Globus pallidus (tissue), 1 donor: Measurements from ENCODE around the gene ARHGAP6.
"Not testable (repeated sequence)": the region's sequence is repeated elsewhere in the genome, so short reads cannot be mapped to it uniquely, and the experiment has no call there.

Experiments
- DNase-seq: peaks from one replicate; pipeline ENCODE4 v3.0.0-alpha.2; 2015; ENCODE audit warnings: low spot score

ARHGAP6 gene

DNA sequence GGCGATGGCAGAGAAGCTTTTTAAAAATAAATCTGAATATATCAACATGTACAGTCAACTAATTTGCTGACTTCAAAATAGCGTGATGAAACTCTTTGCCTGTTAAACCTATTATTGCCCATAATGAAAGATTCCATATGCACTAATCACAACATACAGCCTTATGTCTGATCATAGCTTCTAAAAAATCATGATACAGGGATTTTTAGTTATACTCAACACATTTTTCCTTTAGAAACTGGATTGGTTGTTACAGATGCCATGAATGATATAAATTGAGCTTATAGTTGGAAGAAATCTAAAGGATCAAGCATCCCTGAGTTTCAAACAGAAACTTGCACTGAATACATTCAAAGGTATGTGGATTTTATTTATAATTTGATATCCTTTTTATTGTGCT is 372.6 kb downstream of the ARHGAP6 start, which contains the start of gene AMELX:
Gene AMELX (plus strand): TSS at position 301 of the 400 bp plus-strand sequence. CDS start 1,376 bp downstream, outside the sequence.
- DNase-seq, result no peak

DNA sequence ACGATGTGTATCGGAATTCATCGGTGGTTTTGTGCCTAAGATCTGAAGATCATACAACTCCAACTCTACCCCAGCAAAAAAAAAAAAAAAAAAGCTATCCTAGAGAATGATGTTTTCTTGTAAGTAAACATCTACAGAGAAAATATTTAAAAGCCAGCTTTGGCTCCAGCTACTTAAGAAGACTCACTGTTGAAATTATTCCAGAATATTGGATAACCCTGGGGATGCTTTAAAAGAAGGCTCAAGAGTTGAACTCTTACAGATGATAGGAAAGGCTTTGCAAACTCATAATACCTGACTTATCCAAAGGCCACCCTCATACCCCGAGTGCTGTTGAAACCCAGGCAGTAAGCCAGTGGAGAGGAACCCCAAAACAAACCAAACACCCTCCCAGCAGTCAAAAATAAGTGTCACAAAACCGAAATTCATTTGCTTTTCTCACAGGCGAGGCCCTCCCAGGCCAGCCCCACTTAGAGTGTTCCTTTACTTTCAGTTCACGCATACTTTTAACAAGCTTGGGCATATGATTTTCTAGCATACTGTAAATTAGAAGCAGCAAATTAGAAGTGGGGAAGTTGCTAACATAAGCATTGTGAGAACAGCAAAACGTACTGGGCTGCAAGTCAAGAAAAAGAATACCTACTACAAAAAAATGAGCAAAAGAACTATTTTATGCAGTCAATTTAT is 375.2 kb downstream of the ARHGAP6 start:
- no peak for DNase-seq

DNA sequence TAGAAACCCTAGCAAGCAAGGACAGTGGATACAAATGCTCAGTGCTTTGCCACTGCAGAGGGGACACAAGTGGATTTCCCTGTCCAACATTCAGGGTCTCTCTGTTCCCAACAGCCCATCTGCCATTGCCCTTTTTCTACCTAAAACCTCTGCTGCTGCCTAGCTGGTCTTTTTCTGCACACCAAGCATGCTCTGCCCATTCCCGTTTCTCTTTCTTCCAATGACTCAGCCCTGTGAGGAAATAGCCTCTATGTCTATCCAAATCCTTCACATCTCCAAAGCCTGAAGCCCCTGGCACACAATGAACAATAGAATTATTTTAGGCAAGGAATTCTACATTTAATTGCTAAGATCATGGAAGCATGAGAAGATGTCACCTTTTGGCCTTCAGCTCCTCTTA is 378.2 kb downstream of the ARHGAP6 start:
- no peak for DNase-seq

DNA sequence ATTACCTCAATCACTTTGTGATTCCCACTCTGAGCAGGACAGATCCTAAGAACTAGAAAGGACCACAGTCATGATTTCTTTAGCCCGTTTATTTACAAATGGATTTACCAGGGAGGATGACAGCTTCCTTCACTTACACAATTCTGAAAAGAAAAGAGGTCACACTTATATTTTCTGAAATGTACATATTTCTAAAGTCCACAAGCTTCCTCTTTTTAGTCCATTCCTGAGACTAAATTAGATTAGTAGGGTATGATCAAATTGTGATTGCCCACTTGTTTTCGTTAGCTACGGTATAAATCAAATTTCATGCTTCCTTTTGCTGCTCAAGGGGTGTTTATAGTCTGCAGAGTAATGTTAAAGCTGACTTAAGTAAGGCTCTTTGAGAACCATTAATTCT is 380.1 kb downstream of the ARHGAP6 start:
- no peak for DNase-seq

DNA sequence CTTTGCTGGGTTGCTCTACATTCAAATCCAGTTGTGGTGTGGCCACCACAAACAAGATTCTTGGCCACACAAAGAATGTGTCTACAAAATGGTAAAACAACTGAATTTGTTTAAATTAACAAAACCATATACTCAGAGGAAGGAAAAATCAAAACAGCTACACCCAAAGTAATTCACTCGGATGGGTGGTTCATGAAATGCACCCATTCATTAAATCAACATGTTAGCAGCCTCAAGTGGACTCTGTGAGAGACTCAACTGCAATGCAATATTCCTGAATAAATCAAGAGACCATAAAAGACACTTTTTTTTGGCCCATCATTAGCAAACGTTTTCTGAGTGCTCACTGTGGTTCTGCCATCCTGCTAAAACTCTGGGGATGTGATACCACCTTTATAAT is 383.7 kb downstream of the ARHGAP6 start:
- no peak for DNase-seq

DNA sequence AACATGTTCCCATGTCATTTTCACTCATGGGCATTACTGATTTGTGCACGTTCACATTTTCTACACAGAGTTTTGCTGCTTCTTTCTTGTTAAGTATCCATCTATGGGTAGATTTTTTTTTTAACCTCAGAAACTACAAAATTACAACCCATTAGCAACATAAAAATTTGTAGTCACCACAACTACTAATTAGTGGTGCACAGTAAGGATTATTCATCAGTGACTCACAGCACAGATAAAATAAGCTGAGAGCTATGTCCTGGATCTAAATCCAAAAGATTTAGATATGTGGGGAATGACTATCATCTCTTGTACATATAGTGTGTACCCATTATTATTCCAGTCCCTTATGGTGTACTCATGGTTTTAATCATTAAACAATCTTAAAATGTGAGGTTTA is 392.2 kb downstream of the ARHGAP6 start:
- DNase-seq, result no peak

DNA sequence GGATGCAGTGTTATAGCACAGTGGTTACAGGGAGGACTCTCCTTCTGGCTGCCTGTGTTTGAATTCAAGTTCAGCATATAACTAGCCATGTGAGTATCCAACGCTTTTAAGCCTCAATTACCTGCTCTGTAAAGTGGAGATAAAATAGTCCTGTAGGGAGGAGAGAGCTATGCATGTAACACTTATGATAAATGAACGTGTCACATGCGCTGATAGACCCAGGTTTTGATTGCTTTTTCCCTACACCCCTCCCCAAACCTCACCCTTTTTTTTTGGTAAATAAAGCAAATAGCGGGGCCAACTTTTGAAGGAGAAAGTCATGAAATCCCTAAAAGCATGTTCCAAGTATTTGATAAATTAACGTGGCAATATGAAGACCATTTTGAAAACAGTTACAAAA is 392.9 kb downstream of the ARHGAP6 start:
- DNase-seq, result no peak

DNA sequence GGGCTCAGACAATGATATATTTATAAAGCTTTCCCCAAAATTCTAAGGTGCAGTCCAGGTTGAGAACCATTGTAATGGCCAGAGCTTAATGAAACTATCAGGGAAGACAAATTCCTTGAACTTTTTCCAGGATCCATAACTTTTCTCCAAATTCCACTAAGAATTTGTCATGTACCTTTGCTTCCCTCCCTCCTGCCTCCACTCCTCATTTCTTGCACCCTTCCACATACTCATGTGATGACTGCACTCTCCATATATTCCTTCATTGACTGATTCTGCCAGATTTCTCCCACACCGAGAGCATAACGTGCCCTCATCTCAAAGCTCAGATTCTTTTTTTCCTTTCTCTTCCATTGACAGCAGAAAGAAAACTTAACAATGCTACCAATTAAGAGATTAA is 393.4 kb downstream of the ARHGAP6 start:
- DNase-seq, result no peak

DNA sequence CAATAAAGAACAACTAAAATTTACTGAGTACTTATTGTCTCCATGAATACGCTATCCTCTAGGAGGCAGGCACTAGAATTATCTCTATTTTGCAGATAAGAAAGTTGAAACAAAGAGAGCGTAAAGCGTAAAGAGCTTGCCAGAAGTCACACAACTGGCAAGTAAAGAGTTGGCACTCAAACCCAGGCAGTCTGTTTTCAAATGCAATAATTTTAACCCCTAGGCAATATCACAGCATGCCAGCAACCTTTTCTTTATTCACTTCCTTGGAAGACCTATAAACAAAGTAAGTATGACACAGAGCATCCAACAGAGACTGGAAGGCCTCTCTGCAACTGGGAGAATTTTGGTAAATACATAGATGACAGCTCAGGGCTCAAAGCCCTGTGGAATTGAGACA is 395.7 kb downstream of the ARHGAP6 start:
- no peak for DNase-seq

DNA sequence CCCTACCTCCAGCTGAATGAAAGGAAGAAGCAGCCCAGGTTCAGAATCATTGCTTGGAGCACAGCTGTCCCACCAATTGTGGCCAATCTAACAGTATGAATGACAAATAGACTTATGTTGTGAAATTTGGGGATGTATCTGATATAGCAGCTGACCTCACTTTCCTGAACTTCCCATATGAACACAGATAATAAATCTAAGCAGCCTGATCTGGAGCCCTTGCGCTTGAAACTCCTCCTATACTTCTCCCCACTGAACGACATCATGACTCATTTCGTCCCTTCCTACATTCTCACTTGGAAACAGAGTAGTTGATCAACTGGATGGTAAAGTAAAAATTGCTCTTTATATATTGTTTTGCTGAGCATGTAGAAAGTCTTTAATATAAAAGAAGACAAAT is 396.7 kb downstream of the ARHGAP6 start:
- no peak for DNase-seq

DNA sequence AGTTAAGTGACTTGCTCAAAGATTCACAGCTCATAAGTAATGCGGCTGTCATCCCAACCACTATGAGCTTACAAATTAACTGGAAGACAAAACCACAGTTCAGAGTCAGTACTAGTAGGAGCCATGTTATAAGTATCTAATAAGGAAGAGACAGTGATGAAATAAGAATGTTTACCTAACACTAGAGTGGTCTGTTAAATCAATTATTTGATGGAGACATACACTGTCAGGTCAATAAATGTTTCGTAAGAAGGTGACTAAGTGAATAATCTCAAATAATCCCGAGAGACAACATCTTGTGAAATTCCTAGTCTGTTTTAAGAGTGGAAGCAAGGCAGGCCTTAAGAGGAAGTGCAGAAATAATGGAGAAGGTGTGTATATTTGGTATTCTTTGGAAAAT is 398.3 kb downstream of the ARHGAP6 start:
- DNase-seq, result no peak

DNA sequence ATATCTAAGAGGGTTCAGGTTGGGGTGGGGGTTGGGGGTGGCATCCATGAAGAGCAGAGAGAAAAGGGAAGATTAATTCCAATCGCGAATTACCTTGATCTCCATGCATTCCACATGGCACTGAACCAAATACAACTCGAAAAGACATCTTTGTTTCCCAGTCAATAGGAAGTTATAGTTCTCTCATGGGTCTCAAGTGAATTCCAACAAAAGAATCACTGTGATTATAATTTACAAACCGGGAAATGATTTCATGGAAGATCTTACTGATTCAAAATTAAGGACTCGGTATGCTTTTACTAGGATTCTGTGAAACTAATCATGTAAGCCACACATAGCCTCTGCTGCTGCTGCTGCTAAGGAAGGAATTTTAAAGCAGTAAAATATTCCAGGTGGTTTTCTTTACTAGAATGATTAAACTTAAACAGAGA is 399.1 kb downstream of the ARHGAP6 start:
- no peak for DNase-seq

DNA sequence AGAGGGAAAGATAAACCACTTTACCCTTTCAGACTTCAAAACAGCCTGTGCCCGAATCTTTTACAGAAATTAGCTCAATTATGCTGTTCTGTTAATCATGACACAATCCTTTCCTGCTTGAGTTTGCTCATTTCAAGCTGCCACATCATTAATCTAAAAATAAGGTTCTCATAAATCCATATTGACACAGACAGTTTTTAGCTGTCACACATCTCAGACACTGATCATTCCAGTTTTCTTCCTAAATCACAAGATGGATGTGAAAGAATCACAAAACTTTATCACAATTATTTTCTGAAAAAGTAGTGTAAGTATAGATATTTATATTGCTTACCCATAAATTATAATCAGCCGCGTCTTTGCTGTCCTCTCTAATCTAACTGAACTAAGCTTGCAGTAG is 400.4 kb downstream of the ARHGAP6 start:
- DNase-seq, result no peak

DNA sequence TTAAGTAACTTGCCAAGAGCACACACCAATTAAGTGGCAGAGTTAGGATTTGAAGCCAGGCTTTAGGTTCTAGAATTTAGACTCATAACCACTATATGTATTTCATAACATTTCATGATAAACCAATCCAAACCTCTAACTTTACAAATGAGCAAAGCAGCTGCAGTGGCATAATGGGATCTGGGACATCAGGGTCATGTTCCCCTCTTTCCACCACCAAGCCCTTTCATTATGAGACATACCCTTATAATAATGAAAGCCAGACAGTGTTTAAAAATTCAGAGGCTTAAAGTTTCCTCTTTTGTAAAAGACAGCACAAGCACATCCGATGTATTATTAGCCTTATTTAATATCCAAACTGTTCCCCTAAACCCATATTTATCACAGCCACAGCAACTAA is 400.8 kb downstream of the ARHGAP6 start:
- no peak for DNase-seq

DNA sequence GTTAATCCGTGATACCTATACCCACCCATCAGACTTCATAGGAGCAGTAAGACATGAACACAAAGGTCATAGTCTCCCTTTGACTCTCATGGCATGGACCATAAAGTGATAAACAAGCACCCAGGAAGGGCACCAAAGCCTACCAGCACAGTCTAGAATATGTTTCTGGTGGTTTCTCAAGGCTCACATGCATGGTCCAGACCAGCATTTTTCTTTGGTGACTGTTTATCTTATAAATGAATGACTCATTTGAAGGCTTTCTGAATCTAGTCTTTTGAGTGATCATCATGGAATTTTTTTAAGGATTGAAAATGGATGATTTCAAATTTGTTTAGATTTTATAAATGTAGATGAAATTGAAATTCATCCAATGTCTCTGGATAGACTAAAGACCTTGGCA is 404.5 kb downstream of the ARHGAP6 start:
- DNase-seq, result no peak

DNA sequence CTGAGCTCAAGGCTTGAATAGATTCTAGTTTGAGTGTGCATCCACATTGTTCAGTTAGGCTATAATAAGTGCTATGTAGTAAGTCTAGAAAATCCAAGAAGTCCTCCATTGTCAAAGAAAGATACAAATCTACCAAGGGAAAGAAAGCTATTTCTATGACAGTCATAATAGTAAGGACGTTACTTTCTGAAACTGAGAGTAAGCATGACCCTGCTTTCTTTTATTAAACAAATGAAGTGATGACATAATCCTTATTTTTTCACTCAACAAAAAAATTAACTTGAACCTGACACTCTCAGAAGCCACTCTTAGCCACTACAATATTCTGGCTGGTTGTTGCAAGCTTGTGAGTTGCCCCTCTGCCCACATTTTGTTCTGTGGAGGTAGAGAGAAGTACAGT is 406.3 kb downstream of the ARHGAP6 start:
- DNase-seq, result no peak

DNA sequence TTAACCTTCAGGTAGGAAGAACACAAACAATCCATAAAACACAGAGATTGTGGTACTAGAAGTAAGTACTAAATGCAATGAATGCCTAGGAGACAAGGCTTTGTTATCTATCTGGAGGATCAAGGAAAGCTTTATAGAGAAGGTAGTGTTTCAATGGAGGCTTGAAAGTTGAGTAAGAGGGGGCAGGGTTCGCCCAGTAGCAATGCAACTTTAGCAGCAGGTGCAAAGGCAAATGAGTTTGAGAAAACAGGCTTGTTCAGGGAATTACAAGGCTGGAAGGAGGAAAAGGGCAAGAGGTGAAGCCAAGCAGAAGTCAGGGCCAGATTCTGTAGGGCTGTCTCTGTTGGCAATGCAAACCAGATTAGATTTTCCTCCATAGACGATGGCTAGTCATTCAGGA is 408.0 kb downstream of the ARHGAP6 start:
- DNase-seq, result no peak

DNA sequence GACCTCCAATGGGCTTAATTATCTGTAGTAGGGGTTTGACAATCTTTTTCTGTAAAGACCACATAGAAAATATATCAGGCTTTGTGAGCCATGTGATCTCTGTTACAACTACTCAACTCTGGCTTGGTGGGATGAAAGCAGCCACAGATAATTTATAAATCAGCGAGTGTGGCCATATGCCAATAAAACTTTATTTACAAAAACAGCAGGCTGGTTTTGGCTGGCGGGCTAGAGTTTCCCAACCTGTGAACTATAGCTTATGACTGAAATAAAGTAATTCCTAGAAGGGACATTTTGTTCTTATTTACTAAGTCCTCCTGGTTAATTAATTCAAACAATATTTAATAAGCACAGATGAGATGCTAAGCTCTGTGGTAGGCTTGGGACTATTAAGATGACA is 408.4 kb downstream of the ARHGAP6 start:
- no peak for DNase-seq

DNA sequence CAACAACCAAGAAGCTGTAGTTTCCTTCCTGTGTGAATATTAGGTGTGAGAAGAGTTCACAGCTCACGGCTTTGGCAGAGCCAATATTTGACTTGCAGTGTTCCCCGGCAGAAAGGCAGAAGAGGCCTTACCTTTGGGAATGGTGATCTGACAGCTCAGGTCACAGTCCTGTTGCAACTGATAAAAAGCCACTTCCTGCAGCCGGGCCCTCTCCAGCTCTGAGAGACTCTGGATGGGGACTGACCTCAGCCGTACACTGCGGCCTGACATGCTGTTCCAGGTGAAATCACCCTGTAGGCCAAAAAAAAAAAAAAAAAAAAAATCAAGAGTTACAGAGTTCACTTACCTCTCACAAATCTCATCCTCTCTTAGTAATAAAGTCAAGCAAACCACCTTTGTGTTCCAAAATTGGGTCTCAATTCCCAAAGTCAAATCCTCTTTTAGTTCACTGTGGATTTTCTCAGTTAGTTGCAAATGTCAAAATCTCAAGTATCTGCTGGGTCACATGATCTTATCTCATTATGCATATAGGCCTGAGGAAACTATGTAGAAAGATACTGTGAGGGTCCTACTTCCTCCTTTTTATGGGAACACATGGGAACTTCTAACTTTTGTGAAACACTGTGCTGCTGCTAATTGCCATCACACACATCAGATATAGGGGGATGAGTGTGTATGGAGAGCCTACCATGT is 411.2 kb downstream of the ARHGAP6 start:
- DNase-seq, result no peak

DNA sequence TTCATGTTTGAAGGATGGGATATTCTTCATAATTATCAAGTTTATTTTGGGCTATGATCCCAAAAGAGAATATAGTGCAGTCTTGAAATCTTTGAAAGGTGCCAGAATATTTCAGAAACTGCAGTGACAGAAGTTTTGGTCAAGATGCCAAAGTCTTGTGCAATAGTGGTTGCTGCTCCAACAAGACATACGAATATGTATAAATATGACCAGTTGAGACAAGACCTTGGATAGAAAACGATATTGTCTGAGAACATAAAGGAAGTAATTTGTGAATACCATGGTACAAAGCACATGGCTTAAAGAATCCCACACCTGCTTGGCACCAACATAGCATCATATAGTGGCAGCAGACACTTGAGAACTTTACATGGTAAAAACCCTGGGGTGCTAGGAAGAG is 421.1 kb downstream of the ARHGAP6 start:
- DNase-seq, result no peak

DNA sequence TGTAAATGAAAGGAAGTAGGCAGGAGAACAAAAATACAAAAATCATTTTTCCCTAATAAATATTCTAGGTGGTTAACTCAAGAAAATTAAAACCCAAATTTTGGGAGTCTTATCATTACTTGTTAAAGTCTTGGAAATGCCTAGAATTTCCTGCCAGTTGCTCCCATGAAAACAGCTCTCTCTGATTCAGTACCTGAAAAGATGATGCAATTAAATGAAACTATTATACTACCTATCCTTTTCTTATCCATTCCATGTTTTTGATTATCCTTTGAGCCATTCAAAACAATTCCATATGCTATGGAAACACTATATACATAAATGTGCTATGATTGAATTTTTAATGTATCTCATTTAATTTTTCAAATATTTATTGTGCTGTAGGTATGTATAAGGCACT is 423.0 kb downstream of the ARHGAP6 start:
- no peak for DNase-seq

DNA sequence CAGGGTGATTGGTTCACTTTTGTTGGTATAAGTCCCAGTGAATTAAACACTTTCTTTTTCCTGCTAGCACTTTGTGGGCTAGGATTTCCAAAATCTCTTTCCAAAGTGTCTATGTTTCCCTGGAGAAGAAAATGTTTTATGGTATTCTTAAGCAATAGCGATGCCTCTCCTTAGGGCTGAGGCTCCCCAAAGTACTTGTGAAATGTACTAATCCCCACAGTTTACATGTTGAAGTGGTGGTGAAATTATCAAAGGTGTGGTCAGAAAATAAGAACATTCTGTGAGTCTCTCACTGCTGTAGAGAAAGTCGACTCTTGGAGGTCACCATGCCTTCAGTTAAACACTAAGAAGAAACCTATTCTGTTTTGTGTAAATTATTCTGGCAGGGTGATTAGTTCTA is 424.0 kb downstream of the ARHGAP6 start:
- no peak for DNase-seq

DNA sequence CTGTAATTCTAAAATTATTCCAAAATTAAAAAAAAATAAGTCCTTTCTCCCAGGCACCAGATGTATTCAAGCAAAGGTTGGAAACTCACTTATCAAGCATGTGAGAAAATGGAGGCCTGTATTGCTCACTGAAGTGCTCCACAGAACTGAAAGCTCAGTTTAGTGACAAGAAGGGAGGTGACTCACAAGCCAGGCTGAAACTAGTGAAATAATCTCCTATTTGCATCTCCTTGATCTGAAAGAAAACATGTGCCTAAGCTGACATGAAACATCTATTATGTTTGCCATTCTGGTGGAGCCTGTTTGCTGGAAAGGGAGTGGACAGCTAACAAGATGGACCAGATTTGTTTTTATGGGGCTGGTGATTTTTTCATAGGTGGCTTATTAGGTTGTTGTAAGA is 426.5 kb downstream of the ARHGAP6 start:
- no peak for DNase-seq

DNA sequence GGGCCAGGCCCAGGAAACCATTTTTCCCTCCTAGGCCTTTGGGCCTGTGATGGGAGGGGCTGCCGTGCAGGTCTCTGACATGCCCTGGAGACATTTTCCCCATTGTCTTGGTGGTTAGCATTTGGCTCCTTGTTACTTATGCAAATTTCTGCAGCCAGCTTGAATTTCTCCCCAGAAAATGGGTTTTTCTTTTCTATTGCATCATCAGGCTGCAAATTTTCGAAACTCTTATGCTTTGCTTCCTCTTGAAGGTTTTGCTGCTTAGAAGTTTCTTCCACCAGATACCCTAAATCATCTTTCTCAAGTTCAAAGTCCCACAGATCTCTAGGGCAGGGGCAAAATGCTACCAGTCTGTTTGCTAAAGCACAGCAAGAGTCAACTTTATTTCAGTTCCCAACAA is 430.3 kb downstream of the ARHGAP6 start:
- DNase-seq, result not testable (repeated sequence)
